MM.1S (cell line): ENCODE measurements around the gene FBN3.
"Not testable (repeated sequence)": the region's sequence is repeated elsewhere in the genome, so short reads cannot be mapped to it uniquely, and the experiment has no call there.

Experiments used
- DNase-seq: peaks from one replicate; pipeline ENCODE4 v3.0.0-alpha.2; 2015
- H2AFZ ChIP-seq: fragments of 300-600 bp; sonication (generic); 2 replicates; pipeline ENCODE4 v1.6.0; 2016; ENCODE audit warnings: antibody characterized with exemption, low read length
- H3F3A ChIP-seq: fragments of 300-600 bp; sonication (generic); 2 replicates; pipeline ENCODE4 v1.6.1; 2016; ENCODE audit warnings: mild to moderate bottlenecking, antibody characterized with exemption, low read length, moderate library complexity, mixed read lengths; ENCODE audit not compliant: insufficient read depth
- H3K27ac ChIP-seq: fragments of 300-600 bp; sonication (generic); 2 replicates; pipeline ENCODE4 v1.5.1; 2016; ENCODE audit warnings: mild to moderate bottlenecking, low read length
- H3K27me3 ChIP-seq: fragments of 300-600 bp; sonication (generic); replicated peaks from 2 replicates; pipeline ENCODE4 v1.6.0; 2016; ENCODE audit warnings: low read length; ENCODE audit not compliant: insufficient read depth
- H3K36me3 ChIP-seq: fragments of 300-600 bp; sonication (generic); replicated peaks from 2 replicates; pipeline ENCODE4 v1.6.1; 2016; ENCODE audit warnings: mild to moderate bottlenecking, low read length, mixed read lengths; ENCODE audit not compliant: insufficient read depth
- H3K4me1 ChIP-seq: fragments of 300-600 bp; sonication (generic); 2 replicates; pipeline ENCODE4 v1.6.1; 2016; ENCODE audit warnings: low read length, mixed read lengths
- H3K4me2 ChIP-seq: fragments of 300-600 bp; sonication (generic); 2 replicates; pipeline ENCODE4 v1.6.0; 2016; ENCODE audit warnings: low read depth, low read length
- H3K4me3 ChIP-seq: fragments of 300-600 bp; sonication (generic); 2 replicates; pipeline ENCODE4 v1.5.1; 2016; ENCODE audit warnings: low read length, mixed read lengths
- H3K79me2 ChIP-seq: fragments of 300-600 bp; sonication (generic); 2 replicates; pipeline ENCODE4 v1.6.1; 2016; ENCODE audit warnings: mixed run types, low read length, mixed read lengths
- H3K9ac ChIP-seq: fragments of 300-600 bp; sonication (generic); 2 replicates; pipeline ENCODE4 v1.6.1; 2016; ENCODE audit warnings: low read length, mixed read lengths
- H3K9me2 ChIP-seq: fragments of 300-600 bp; sonication (generic); replicated peaks from 2 replicates; pipeline ENCODE4 v1.6.1; 2016; ENCODE audit warnings: mild to moderate bottlenecking, low read length, mixed read lengths; ENCODE audit not compliant: insufficient read depth
- H3K9me3 ChIP-seq: fragments of 300-600 bp; sonication (generic); replicated peaks from 2 replicates; pipeline ENCODE4 v1.6.1; 2016; ENCODE audit warnings: mild to moderate bottlenecking, low read length, mixed read lengths; ENCODE audit not compliant: insufficient read depth
- H4K20me1 ChIP-seq: fragments of 300-600 bp; sonication (generic); 2 replicates; pipeline ENCODE4 v1.6.1; 2016; ENCODE audit warnings: mild to moderate bottlenecking, low read length, moderate library complexity, mixed read lengths; ENCODE audit not compliant: insufficient read depth
- EZH2 ChIP-seq: fragments of 300-600 bp; sonication (generic); optimal IDR thresholded peaks from 2 replicates; pipeline ENCODE3; 2017; ENCODE audit warnings: low read depth, mild to moderate bottlenecking, antibody characterized with exemption, low read length, mixed read lengths
- EZH2phosphoT487 ChIP-seq: fragments of 300-600 bp; sonication (generic); IDR thresholded peaks from 2 replicates; pipeline ENCODE4 v1.6.1; 2018; ENCODE audit warnings: antibody characterized with exemption, low read length
- TF ChIP-seq, protein P1 (sequence below): fragments of 300-600 bp; sonication (generic); IDR thresholded peaks from 2 replicates; pipeline ENCODE4 v1.5.1; 2016; ENCODE audit warnings: antibody characterized with exemption, low read length, mixed read lengths

Gene FBN3

DNA sequence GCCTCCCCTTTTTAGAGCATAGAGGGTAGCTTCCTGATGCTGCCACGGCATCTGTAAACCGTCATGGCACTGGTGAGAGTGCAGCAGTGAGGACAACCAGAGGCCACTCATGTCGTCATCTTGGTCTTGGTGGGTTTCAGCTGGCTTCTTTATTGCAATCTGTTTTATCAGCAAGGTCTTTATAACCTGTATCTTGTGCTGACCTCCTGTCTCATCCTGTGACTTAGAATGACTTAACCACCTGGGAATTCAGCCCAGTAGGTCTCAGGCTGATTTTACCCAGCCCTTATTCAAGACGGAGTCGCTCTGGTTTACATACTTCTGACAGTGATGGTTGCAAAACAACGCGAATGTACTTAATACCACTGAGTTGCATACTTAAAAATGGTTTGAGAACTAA lies 14.4 kb upstream of the FBN3 start:
- no peaks in the 10 kb centered on the region for H3K36me3 ChIP-seq
- no peaks in the 10 kb centered on the region for H4K20me1 ChIP-seq
- H3K27me3 ChIP-seq = peaks cover 63% of the 10 kb centered on the region
- H2AFZ ChIP-seq = no peak overlapping the region
- no peaks in the 10 kb centered on the region for H3K9me2 ChIP-seq
- TF ChIP-seq EZH2phosphoT487 (no peak), EZH2 (no peak)
- TF ChIP-seq, protein P1, sequence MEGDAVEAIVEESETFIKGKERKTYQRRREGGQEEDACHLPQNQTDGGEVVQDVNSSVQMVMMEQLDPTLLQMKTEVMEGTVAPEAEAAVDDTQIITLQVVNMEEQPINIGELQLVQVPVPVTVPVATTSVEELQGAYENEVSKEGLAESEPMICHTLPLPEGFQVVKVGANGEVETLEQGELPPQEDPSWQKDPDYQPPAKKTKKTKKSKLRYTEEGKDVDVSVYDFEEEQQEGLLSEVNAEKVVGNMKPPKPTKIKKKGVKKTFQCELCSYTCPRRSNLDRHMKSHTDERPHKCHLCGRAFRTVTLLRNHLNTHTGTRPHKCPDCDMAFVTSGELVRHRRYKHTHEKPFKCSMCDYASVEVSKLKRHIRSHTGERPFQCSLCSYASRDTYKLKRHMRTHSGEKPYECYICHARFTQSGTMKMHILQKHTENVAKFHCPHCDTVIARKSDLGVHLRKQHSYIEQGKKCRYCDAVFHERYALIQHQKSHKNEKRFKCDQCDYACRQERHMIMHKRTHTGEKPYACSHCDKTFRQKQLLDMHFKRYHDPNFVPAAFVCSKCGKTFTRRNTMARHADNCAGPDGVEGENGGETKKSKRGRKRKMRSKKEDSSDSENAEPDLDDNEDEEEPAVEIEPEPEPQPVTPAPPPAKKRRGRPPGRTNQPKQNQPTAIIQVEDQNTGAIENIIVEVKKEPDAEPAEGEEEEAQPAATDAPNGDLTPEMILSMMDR = no peak
- H3K9ac ChIP-seq = no peak overlapping the region
- no peaks in the 10 kb centered on the region for H3K9me3 ChIP-seq
- H3K4me2 ChIP-seq = no peak overlapping the region
- no peaks in the 10 kb centered on the region for H3F3A ChIP-seq
- H3K4me3 ChIP-seq = no peak overlapping the region
- H3K4me1 ChIP-seq = peaks cover 4% of the 10 kb centered on the region; the same call in 1 of the 2 replicates
- no peak overlapping the region for H3K27ac ChIP-seq
- no peaks in the 10 kb centered on the region for H3K79me2 ChIP-seq
- DNase-seq = no peak

DNA sequence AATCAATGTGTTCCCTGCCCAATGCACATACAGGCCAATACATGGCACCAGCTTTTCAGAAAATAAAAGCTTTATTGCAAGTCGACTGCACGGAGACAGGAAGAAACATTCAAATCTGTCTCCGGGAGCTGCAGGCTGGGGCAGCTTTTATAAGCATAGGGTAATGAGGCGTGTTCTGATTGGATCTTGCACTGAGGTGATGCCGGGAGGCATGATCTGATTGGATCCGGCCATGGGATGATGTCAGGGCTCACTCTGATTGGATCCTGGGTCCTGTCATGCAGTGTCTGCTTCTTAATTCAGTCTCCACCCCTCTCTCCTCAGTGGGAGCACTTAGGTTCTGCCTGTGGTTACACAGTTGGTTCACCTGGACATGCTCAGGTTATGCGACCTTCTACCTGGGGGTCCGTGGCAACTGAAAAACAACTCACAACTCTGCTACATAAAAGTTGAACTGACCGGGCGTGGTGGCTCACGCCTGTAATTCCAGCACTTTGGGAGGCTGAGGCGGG lies 11.8 kb upstream of the FBN3 start:
- Histone ChIP-seq H3K79me2 (no peaks in the 10 kb centered on the region), H3K4me1 (peaks cover 4% of the 10 kb centered on the region; the same call in 1 of the 2 replicates), H3K9me3 (no peaks in the 10 kb centered on the region), H3K36me3 (no peaks in the 10 kb centered on the region), H3K9ac (no peak overlapping the region), H3K27ac (no peak overlapping the region), H3K4me2 (peak overlapping the region; percentile 11; the same call in 1 of the 2 replicates), H2AFZ (0 out of 2 replicates have a peak overlapping the region, but pooled peaks have one; percentile 18), H3K9me2 (no peaks in the 10 kb centered on the region), H3F3A (no peaks in the 10 kb centered on the region), H4K20me1 (no peaks in the 10 kb centered on the region), H3K4me3 (no peak overlapping the region), H3K27me3 (peaks cover 59% of the 10 kb centered on the region)
- peak; percentile 59 for DNase-seq
- no peak for TF ChIP-seq EZH2phosphoT487
- TF ChIP-seq, protein P1 = no peak
- TF ChIP-seq EZH2 = no peak

DNA sequence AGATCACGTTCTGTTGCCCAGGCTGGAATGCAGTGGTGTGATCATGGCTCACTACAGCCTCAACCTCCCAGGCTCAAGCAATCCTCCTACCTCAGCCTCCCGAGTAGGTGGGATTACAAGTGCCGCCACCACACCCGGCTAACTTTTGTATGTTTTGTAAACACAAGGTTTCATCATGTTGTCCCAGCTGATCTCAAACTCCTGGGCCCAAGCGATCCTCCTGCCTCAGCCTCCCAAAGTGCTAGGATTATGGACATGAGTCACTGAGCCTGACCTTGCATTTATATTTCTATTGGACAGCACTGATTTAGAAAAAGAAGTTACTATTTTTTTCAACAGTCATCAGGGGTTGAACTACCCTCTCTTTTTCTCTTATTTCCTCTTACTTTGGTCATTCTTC lies 9.9 kb upstream of the FBN3 start:
- H3K4me3 ChIP-seq, H4K20me1 ChIP-seq, DNase-seq, H3K9me2 ChIP-seq, H3K79me2 ChIP-seq, H3K27ac ChIP-seq, H3K36me3 ChIP-seq, H3F3A ChIP-seq, H3K4me2 ChIP-seq, H3K9me3 ChIP-seq, H3K9ac ChIP-seq, H3K4me1 ChIP-seq, H2AFZ ChIP-seq: not testable (repeated sequence)
- H3K27me3 ChIP-seq = peaks cover 66% of the 10 kb centered on the region

DNA sequence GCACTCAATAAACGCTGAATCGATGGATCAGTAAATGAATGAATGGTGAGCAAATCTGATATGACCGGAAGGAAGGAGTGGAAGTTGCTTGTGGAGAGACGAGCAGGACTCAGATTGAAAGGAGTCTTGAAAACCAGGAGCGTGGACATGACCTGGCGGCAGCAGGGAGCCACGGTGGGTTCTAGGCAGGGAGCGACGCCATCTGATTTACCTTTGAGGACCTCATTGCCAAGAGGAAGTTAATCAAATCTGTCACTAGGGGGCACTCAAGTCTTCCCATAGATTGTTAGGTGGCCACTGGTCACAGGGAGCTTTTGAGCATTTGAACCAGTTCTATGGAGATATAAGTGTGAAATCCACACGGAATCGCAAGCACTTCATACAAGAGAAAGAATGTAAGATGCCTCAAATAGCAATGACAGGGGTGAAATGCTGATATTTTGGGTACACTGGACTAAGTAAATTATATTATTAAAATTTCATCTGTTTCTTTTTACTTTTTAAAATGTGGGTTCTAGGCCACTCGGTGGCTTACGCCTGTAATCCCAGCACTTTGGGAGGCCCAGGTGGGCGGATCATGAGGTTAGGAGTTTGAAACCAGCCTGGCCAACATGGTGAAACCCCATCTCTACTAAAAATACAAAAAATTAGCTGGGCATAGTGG lies 9.2 kb upstream of the FBN3 start:
- Histone ChIP-seq H3K4me2 (no peak overlapping the region), H3K4me3 (no peak overlapping the region), H3K36me3 (no peaks in the 10 kb centered on the region), H3K9me2 (no peaks in the 10 kb centered on the region), H3K9me3 (no peaks in the 10 kb centered on the region), H4K20me1 (no peaks in the 10 kb centered on the region), H3K27me3 (peaks cover 60% of the 10 kb centered on the region), H3F3A (no peaks in the 10 kb centered on the region), H2AFZ (no peak overlapping the region), H3K79me2 (no peaks in the 10 kb centered on the region), H3K9ac (no peak overlapping the region), H3K27ac (no peak overlapping the region), H3K4me1 (peaks cover 4% of the 10 kb centered on the region; the same call in 1 of the 2 replicates)
- TF ChIP-seq, protein P1 = peak; percentile 72
- TF ChIP-seq EZH2 = no peak
- TF ChIP-seq EZH2phosphoT487 = 0 out of 2 replicates have a peak, but pooled peaks have one; percentile 33
- peak; percentile 85 for DNase-seq
